ENCODE results near the gene MAP4K2. TPM values are rescaled to one million over a fixed set of nuclear protein-coding genes. Genes with fewer than 3 reads are reported as not detected.
"Not testable (repeated sequence)": the region's sequence is repeated elsewhere in the genome, so short reads cannot be mapped to it uniquely, and the experiment has no call there.

MAP4K2 gene
- total and polyA plus RNA-seq, 2 of the 8 experiments (the other 6 are each of a cell fraction or from before 2014, with no cell fraction given) = 20.1 to 20.7 TPM

DNA sequence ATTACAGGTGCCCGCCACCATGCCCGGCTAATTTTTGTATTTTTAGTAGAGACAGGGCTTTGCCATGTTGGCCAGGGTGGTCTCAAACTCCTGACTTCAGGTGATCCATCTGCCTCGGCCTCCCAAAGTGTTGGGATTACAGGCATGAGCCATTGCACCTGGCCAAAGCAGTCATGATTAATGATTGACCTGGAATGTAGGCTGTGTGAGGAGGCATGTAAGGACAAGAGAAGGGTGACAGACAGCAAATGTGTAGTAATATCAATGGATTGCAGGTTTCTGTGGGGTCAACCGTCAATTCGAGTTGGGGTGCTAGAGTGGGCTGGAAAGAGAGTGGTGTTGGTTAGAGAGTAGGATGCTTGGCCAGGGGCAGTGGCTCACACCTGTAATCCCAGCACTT lies 12.4 kb upstream of the MAP4K2 start:
- not testable (repeated sequence) for H4K5ac ChIP-seq (ENCODE audit: insufficient read length, low read depth, low read length); H3K14ac ChIP-seq (ENCODE audit: insufficient read length); H3K4ac ChIP-seq (replicated peaks; ENCODE audit: insufficient read length, low read depth, low read length); H2BK120ac ChIP-seq (replicated peaks; ENCODE audit: low read depth, low read length); H3K56ac ChIP-seq (replicated peaks; ENCODE audit: insufficient read length, low read depth, low read length); H3K9me3 ChIP-seq (ENCODE audit: insufficient read depth in 2 of 2, low read depth in 1 of 2, low read length in 1 of 2); H3K79me2 ChIP-seq (ENCODE audit: control insufficient read depth in 1 of 2, insufficient read depth in 2 of 2, low read length in 2 of 2); H3K4me3 ChIP-seq (ENCODE audit: extremely low read depth in 1 of 4, insufficient read depth in 2 of 4, low read depth in 3 of 4, low read length in 4 of 4); H4K20me1 ChIP-seq (replicated peaks in 1 of 2; ENCODE audit: control insufficient read depth in 1 of 2, insufficient read depth in 2 of 2, low read length in 2 of 2); H3K4me1 ChIP-seq (replicated peaks in 1 of 4; ENCODE audit: control insufficient read depth in 3 of 4, insufficient read depth in 4 of 4, low read length in 3 of 4); H3K18ac ChIP-seq (ENCODE audit: extremely low read depth, low read length); H3K27me3 ChIP-seq (replicated peaks in 1 of 4; ENCODE audit: control insufficient read depth in 3 of 4, extremely low read depth in 1 of 4, insufficient read depth in 3 of 4, low read length in 3 of 4); H3K23ac ChIP-seq (ENCODE audit: insufficient read length); H3K23me2 ChIP-seq (ENCODE audit: low read depth, low read length); H3K79me1 ChIP-seq (ENCODE audit: low read depth, low read length); H2BK12ac ChIP-seq (ENCODE audit: low read depth, low read length); H2BK5ac ChIP-seq (ENCODE audit: low read depth, low read length); H4K8ac ChIP-seq (ENCODE audit: extremely low read depth, insufficient read depth, low read length); H3K4me2 ChIP-seq (ENCODE audit: insufficient read depth in 1 of 2, low read depth in 2 of 2, low read length in 2 of 2); H4K91ac ChIP-seq (replicated peaks; ENCODE audit: insufficient read length, low read length); H2AK5ac ChIP-seq (ENCODE audit: low read depth, low read length); H3K9ac ChIP-seq (replicated peaks in 1 of 4; ENCODE audit: extremely low read depth in 1 of 4, low read depth in 3 of 4, low read length in 3 of 4); H2AFZ ChIP-seq (ENCODE audit: low read length); H2BK20ac ChIP-seq (ENCODE audit: low read length); H3K36me3 ChIP-seq (ENCODE audit: control insufficient read depth in 2 of 4, insufficient read depth in 4 of 4, low read length in 3 of 4); H3K27ac ChIP-seq (ENCODE audit: low read depth, low read length); DNase-seq (ENCODE audit: low read depth in 1 of 2, low spot score in 2 of 2); FAIRE-seq; H2BK15ac ChIP-seq (ENCODE audit: low read length)
- CTCF ChIA-PET (ENCODE audit: partially characterized antibody) = interaction anchor here (0.6 to 0.9 kb wide), 3 partner anchors 11 to 43 kb away, joined by 3 to 4 read pairs (median 3); no protein-coding TSS in a partner anchor
- POLR2A ChIA-PET (ENCODE audit: partially characterized antibody) = interaction anchor here (1.1 to 1.3 kb wide), 2 partner anchors 11 to 18 kb away, joined by 5 to 6 read pairs; no protein-coding TSS in a partner anchor
- WGBS, 2 experiments (ENCODE audit: extremely low coverage in 1 of 2, insufficient coverage in 1 of 2, insufficient read length in 1 of 2, insufficient replicate concordance in 2 of 2, low coverage in 1 of 2, low lambda C conversion rate in 2 of 2, missing lambda C conversion rate in 1 of 2) = 91% methylated on average over 5 of the region's 5 CpGs; no CpG with 5 or more reads in 1 of the 2 experiments

Measured in H1 (cell line).